Transverse colon (tissue), 4 donors: ENCODE results near the gene ANKRD34A. TPM values are rescaled to one million over a fixed set of nuclear protein-coding genes. Genes with fewer than 3 reads are reported as not detected.

ENCODE experiments used
- DNase-seq: peaks from one replicate; pipeline ENCODE4 v3.0.0-alpha.2; 2019
- H3K27ac ChIP-seq, 4 donors: fragments of 200-600 bp; sonication (generic); 2 replicates each; pipeline ENCODE4 v1.5.1; 2016 to 2018; ENCODE audit warnings: inconsistent platforms in 4 of 4
- H3K27me3 ChIP-seq: fragments of 200-600 bp; sonication (generic); 2 replicates; pipeline ENCODE4 v1.5.1; 2017; ENCODE audit warnings: inconsistent platforms
- H3K36me3 ChIP-seq, 4 donors: fragments of 200-600 bp; sonication (generic); 2 replicates each; pipeline ENCODE4 v1.5.1; 2017 to 2019; ENCODE audit warnings: inconsistent platforms in 4 of 4
- H3K4me1 ChIP-seq, 4 donors: fragments of 200-600 bp; sonication (generic); 2 replicates each; pipeline ENCODE4 v1.5.1; 2017 to 2020; ENCODE audit warnings: inconsistent platforms in 4 of 4
- H3K4me3 ChIP-seq, 4 donors: fragments of 200-600 bp; sonication (generic); 1 replicate in 1 of 4; 2 replicates in 3 of 4; pipeline versions ENCODE4 v1.5.1 to v1.6.1; 2017 to 2019; ENCODE audit warnings: inconsistent platforms in 4 of 4
- H3K9me3 ChIP-seq, 2 donors: fragments of 200-600 bp; sonication (generic); 2 replicates each; pipeline ENCODE4 v1.5.1; 2017 to 2019; ENCODE audit warnings: inconsistent platforms in 2 of 2
- CTCF ChIP-seq, 5 experiments: fragments of 200-600 bp in 3 of 5; fragments of 450-650 bp in 2 of 5; sonication (generic) in 3 of 5; IDR thresholded peaks; 1 replicate in 2 of 5; 2 replicates in 3 of 5; pipeline ENCODE4 v1.5.1; 2016 to 2017; ENCODE audit warnings: antibody characterized with exemption in 5 of 5, inconsistent platforms in 3 of 5, mild to moderate bottlenecking in 2 of 5, moderate library complexity in 1 of 5
- EP300 ChIP-seq: sonication (generic); formaldehyde crosslinking; IDR thresholded peaks from one replicate; pipeline ENCODE4 v1.6.1; 2017; ENCODE audit warnings: antibody characterized with exemption, low read depth
- POLR2A ChIP-seq: fragments of 450-650 bp; IDR thresholded peaks from one replicate; pipeline ENCODE4 v1.6.1; 2016; ENCODE audit warnings: antibody characterized with exemption, mild to moderate bottlenecking, moderate library complexity
- POLR2AphosphoS5 ChIP-seq, 3 donors: sonication (generic); formaldehyde crosslinking; IDR thresholded peaks; one replicate each; pipeline ENCODE4 v1.6.1; 2016; ENCODE audit warnings: antibody characterized with exemption in 3 of 3
- WGBS, 2 donors: methylation state at CpG; one replicate each; pipeline ENCODE4 v1.1.5; 2018; ENCODE audit warnings: low coverage in 1 of 2; 5-methylcytosine and 5-hydroxymethylcytosine counted together
- in situ Hi-C, 4 donors: fragments of 200-750 bp; cut with MboI; loops; one replicate each; pipeline versions ENCODE4 v1.15.0 to v1.15.1; 2017; ENCODE audit warnings: low sequenced_read_pairs in 3 of 4, low pct_ligation_motif_present in 1 of 4, low pct_unique_long_range_greater_than_20kb in 1 of 4
- intact Hi-C: fragments of 100-400 bp; cut with DNase I; formaldehyde crosslinking; loops from one replicate; pipeline ENCODE4 v1.15.1; 2023; ENCODE audit warnings: low total_unique reads
- total RNA-seq, 4 donors: library from RNA; depleted of rRNA; stranded (reverse); fragments of >200 nt; gene quantifications; one replicate each; pipeline ENCODE4 v1.1.0, GENCODE V29; 2016

ANKRD34A gene
- total RNA-seq, 4 donors from 2014 or later, result 0.41 to 4.1 (median 0.64) TPM; not detected in 1

DNA sequence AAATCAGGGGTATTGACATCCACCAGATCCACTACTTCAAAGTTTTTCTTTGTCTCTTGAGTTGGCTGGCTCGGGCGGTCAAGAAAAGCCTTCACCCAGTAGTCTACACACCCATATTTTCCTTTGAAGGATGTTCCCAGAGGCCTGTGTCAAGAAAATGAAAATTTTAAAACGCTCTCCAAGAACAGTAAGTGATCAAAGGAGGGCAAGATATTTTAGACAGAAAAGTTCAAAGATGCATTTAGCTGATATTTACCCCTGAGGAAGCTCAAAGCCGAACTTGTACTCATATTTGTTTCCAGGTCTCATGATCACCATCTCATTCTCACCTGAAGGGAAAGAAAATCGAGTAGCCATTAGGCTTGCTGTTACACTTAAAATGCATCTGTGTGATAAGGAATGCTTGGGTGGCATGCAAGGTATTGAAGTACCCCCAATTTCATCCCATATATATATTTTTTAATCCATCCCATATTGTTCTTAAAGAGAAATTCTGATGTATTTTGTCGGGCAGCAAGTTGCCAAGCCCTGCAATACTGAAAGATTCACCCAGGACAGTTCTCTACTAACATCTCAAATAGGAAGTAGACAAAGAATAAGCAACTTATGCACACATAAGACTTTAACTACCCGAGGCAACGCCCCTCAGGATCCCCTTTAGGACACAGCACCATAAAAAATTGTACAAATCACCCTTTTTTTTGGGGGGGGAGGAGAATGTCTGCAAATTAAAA lies 30.9 kb upstream of the ANKRD34A start:
- Histone ChIP-seq H3K36me3 (peaks cover 7 to 40% (median 20%) of the 10 kb centered on the region in 4 donors), H3K9me3 (no peaks in the 10 kb centered on the region), H3K27ac (peak overlapping the region; percentile 96 to 99 (median 98)), H3K4me1 (peaks cover 9 to 60% (median 53%) of the 10 kb centered on the region in 4 donors), H3K27me3 (no peaks in the 10 kb centered on the region), H3K4me3 (peak overlapping the region; percentile 34 to 92 (median 74))
- no peak for DNase-seq
- intact Hi-C loops, result no loop called here
- TF ChIP-seq EP300, result no peak
- peak in 2 of 3 donors; percentile 6 to 25 for TF ChIP-seq POLR2AphosphoS5 (IDR thresholded peaks at IDR 0.05)
- in situ Hi-C loops, result no loop called here
- 2% methylated on average over 8 of the region's 8 CpGs for WGBS, 2 donors

- peak in 2 of 3 donors; percentile 47 to 93 for TF ChIP-seq POLR2AphosphoS5 (IDR thresholded peaks at IDR 0.05)
- no peak for TF ChIP-seq CTCF (IDR thresholded peaks at IDR 0.05)
- intact Hi-C loops (no loop called here), in situ Hi-C loops (no loop called here)
- peaks cover 2 to 56% (median 46%) of the 10 kb centered on the region in 4 donors for H3K4me1 ChIP-seq
- H3K9me3 ChIP-seq, result no peaks in the 10 kb centered on the region
- DNase-seq, result no peak
- H3K36me3 ChIP-seq, result peaks cover 7 to 40% (median 20%) of the 10 kb centered on the region in 4 donors
- 16% methylated on average over 10 of the region's 10 CpGs; no CpG with 5 or more reads in 1 of the 2 donors for WGBS, 2 donors
- H3K4me3 ChIP-seq, result peak overlapping the region; percentile 34 to 92 (median 74)
- H3K27me3 ChIP-seq, result no peaks in the 10 kb centered on the region
- peak overlapping the region; percentile 96 to 99 (median 98) for H3K27ac ChIP-seq
These were observed 30.2 kb upstream of the ANKRD34A start for GRCh38 chr1:145994391-145995120.

- Histone ChIP-seq H3K4me3 (peak overlapping the region; percentile 34 to 92 (median 74)), H3K9me3 (no peaks in the 10 kb centered on the region), H3K27me3 (no peaks in the 10 kb centered on the region), H3K36me3 (peaks cover 7 to 40% (median 20%) of the 10 kb centered on the region in 4 donors), H3K4me1 (peaks cover 0 to 48% (median 39%) of the 10 kb centered on the region in 4 donors), H3K27ac (peak overlapping the region; percentile 96 to 99 (median 98))
- TF ChIP-seq POLR2AphosphoS5 (IDR thresholded peaks at IDR 0.05) (peak in 2 of 3 donors; percentile 5 to 72), CTCF (IDR thresholded peaks at IDR 0.05) (peak in 2 of 5 experiments; percentile 5 to 8), POLR2A (peak; percentile 33), EP300 (no peak)
- WGBS, 2 donors, result 22 to 37% methylated on average over 5 to 6 of the region's 6 CpGs
- no peak for DNase-seq
- in situ Hi-C loops (no loop called here), intact Hi-C loops (no loop called here)
These were observed 29.4 kb upstream of the ANKRD34A start for GRCh38 chr1:145993618-145994390.

DNA sequence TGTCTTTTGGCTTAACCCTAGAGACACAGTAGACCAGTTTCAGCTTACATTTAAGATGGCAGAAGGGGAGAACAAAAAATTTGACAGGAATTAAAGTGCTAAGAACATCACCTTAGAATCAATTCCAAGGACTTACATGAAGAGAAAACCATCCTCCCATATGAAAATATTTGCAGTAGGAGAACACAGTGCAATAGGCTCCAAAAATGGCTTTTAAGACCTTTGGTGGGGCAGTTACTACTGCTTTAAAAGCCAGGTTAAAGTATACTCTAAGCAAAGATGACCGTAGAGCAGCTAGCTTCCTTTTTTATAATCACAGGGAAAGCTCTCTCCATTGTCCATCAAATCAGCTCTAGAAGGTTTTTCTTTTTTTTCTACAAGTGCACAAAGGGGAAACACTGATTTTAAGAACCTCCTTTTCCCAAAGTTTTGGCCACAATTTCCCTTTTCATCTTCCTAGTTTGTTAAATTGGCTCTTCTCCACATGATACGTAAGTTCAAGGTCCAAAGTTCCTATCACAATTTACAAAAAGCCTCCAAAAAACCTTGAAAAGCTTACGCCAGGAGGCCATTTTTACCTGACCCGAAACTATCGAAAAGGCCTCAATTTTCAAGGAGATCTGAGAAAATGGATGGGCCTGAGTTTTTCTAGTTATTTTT lies 28.7 kb upstream of the ANKRD34A start:
- H3K9me3 ChIP-seq, result no peaks in the 10 kb centered on the region
- WGBS, 2 donors, result 27 to 34% methylated on average over 5 of the region's 5 CpGs
- H3K27ac ChIP-seq, result peak overlapping the region; percentile 96 to 99 (median 98)
- no peaks in the 10 kb centered on the region for H3K27me3 ChIP-seq
- in situ Hi-C loops, result no loop called here
- H3K36me3 ChIP-seq, result peaks cover 7 to 40% (median 20%) of the 10 kb centered on the region in 4 donors
- peak overlapping the region; percentile 34 to 92 (median 74) for H3K4me3 ChIP-seq
- H3K4me1 ChIP-seq, result peaks cover 0 to 41% (median 35%) of the 10 kb centered on the region in 4 donors
- no peak for DNase-seq
- no peak for TF ChIP-seq POLR2A
- peak in 1 of 3 donors; percentile 1 for TF ChIP-seq POLR2AphosphoS5 (IDR thresholded peaks at IDR 0.05)
- intact Hi-C loops, result no loop called here
